NCI-H187 treated with DMSO at 0.1 percent for 48 hours (cell line): ENCODE data around the gene SLC50A1.
"Not testable (repeated sequence)": the region's sequence is repeated elsewhere in the genome, so short reads cannot be mapped to it uniquely, and the experiment has no call there.

ENCODE experiments used
- DNase-seq: peaks from one replicate; lab custom pipeline; 2025; lab: John Stamatoyannopoulos, UW

Gene SLC50A1

GRCh38 chr1:155116113-155116764 is 19.4 kb upstream of the SLC50A1 start:
- DNase-seq = no peak

GRCh38 chr1:155117610-155118009 is 18.0 kb upstream of the SLC50A1 start:
- peak; percentile 55 for DNase-seq

DNA sequence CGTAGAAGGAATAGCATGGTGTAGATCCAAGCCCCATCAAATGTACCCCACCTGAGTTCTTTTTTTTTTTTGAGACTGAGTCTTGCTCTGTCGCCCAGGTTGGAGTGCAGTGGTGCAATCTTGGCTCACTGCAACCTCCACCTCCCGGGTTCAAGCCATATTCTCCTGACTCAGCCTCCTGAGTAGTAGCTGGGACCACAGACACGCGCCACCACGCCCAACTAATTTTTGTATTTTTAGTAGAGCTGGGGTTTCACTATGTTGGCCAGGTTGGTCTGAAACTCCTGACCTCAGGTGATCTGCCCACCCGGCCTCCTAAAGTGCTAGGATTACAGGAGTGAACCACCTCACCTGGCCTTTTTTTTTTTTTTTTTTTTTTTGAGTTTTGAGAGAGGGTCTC is 17.6 kb upstream of the SLC50A1 start:
- DNase-seq = not testable (repeated sequence)

DNA sequence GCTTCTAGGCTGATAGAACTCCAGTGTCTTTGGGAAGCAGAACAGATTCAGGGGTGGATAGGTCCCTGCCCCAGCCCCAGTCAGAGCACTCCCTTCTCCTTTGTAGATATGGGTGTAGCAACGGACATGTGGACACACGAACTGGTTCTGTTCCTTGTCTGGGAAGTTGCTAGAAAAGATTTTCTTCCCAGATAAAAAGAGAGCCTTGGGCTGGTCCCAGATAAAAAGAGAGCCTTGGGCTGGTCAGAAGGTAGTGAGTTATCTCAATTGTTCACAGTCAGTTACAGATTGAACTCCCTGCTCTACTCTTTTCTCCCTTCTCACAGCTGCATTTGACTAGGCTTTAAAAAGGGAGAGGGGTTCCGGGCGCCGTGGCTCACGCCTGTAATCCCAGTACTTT is 15.4 kb upstream of the SLC50A1 start:
- DNase-seq = no peak

DNA sequence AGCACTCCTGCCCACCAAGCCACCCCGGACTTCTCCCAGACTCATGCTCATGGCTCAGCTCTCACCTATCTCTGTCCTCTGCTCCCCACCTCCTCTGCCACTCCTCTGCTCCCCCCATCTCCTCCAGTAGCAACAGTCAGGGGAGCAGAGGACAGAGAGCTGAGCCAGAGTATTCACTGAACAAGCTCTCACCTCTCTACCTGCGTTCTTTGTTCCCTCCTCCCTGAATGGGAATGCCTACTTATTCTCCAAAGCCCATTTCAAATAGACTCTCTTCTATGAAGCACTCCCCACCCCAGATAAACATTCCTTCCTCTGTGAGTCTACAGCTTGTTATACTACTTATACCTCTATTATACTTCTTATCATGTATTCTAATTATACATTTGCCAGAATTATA is 14.4 kb upstream of the SLC50A1 start:
- DNase-seq = no peak

DNA sequence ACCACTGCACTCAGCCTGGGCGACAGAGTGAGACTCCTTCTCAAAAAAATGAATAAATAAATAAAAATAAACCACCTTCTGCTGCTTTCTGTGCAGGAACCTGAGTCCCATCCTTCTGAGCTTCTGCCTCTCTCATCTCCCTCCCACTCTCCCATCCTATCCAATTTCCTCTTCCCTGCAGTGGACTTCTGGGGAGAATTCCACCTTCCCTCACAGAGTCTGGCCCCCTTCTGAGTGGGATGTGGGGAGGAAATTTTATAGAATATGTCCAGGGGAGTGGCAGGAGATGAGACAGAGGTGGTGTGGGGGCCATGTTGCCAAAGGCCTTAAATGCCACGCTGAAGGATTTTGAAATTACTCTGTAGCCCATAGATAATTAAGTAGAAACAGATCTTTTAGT is 13.3 kb upstream of the SLC50A1 start:
- no peak for DNase-seq

DNA sequence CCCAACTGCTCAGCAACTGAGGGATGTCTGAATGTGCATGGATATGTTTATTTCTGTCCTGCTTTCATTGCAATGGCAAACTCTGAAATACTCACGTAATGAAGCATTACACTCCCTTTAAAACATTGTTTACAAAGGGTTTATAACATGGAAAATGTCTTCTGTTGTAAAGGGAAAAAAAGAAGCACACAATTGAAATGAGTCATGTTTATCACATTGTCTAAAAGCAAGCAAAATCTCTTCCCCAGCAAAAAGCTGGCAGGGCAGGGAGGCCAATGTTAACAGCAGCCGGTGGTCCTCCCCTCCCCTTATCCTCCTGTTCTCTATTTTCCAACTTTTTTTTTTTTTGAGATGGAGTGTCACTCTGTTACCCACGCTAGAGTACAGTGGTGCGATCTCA is 11.9 kb upstream of the SLC50A1 start:
- DNase-seq = no peak

GRCh38 chr1:155124503-155125463 is 10.9 kb upstream of the SLC50A1 start:
- no peak for DNase-seq

DNA sequence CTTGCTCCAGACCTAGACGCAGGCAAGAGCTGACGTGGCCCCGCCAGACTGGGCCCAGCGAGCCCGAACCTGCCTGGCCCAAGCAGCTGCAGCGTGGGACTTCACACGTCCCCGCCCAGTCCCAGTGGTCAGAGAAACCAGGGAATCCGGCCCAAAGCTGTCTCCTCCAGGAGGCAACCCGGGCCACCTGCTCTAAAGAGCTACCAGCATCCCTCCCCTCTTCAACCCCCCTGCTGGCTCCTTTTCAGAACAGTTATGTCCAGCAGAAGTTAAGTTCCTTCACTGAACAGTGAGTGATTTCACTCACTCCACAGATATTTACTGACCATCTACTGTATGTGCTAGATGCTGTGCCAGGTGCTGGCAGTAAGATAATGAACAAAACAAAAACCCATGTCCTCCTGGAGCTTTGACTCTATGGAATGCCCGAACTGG is 10.1 kb upstream of the SLC50A1 start:
- DNase-seq = no peak

- no peak for DNase-seq
Measured at GRCh38 chr1:155125946-155126555, 9.6 kb upstream of the SLC50A1 start.

DNA sequence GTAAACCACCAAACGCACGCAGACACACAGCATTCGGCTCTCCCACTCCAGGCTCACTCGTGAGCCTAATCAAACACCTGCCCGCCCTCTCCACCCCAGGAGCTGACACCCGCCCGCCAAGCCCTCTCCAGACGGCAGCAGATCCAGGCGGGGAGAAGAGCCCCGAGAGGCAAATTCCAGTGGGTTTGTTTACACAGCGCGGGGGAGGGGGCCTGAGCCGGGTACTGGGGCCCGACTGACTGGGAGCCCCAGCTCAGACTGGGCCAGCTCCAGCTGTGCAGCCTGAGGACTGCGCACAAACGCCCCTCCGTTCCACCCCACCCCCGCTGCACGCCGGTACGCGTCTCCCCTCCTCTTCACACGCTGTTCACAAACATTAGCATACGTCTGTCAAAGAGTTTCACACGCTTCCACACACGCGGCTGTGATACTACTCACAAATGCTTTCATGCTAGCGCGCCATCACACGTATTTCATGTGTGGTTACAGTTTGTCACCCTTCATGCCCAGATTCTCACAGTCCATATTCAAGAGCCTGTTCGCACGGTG is 9.0 kb upstream of the SLC50A1 start:
- no peak for DNase-seq

GRCh38 chr1:155127105-155127966 is 8.3 kb upstream of the SLC50A1 start, which contains the start of gene EFNA1:
TSS of gene EFNA1 (plus strand) at chr1:155127876. CDS start at chr1:155127978, 102 bp downstream.
- no peak for DNase-seq

GRCh38 chr1:155127967-155128754 is 7.5 kb upstream of the SLC50A1 start:
- no peak for DNase-seq

DNA sequence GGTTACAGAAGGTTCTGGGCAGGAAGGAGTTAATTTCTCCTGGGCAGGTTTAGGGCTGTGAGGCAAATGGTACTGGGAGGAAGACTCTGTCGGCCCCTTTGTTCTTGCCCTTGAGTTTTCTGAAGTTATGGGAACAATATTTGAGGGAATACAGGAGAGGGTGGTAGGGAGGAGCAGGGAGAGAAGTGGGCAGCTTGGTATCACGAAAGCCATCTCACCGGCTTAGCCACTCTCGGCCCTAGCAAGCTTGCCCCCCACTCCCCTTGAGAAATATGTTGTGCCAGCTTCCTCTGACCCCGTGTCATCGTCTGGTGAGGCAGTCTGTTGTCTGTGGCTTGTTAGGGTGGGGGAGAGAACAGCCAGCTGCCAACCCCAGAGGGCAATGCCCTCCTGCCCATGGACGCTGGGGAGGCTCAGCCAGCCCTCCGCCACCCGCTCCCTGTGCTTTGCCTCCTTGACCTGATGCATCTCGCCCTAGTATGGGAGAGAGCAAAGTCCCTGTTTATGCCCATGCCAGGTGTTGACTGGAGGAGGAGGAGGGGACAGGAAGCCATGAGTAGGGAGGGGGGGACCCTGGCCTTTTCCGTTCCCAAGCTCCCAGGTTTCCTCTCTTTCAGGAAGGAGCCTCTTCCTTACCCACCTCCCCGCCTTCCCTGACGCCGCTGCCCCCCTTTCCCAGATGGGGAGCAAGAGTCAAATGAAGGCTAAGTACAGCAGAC is 6.7 kb upstream of the SLC50A1 start:
- DNase-seq = no peak

DNA sequence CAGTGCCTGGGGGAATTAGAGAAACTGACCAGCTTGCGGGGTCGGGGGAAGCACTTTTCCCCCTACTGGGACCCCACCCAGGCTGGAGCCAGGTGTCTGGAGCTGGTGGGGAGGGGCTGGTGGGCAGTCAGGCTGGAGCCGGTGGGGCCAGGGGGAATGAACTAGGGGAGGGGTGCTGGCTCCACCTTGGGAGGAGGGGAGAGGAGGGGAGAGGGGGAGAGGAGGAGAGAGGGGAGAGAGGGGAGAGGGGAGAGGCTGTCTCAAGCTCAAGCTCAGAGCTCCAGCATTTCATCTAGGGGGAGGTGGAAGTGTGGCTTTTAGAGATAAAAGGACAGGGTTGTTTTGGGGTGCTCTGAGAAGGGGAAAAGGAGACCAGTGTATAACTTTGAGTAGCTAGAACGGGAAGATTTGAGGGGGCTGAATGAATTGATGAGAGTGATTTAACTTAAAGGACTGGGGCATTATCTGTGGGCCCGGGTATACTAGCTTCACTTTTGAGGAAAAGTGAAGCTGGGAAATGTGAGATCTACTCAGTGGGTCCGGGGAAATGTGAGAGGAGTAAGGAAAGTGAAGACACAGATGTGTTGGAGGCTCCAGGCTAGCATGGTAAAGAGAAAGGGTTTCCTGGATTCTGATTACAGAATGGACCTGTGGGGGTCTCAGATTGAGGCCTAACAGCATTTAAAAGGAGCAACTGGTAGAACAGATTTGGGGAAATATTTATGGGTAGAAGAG is 5.2 kb upstream of the SLC50A1 start:
- no peak for DNase-seq

GRCh38 chr1:155131285-155131684 is 4.4 kb upstream of the SLC50A1 start:
- DNase-seq = no peak

DNA sequence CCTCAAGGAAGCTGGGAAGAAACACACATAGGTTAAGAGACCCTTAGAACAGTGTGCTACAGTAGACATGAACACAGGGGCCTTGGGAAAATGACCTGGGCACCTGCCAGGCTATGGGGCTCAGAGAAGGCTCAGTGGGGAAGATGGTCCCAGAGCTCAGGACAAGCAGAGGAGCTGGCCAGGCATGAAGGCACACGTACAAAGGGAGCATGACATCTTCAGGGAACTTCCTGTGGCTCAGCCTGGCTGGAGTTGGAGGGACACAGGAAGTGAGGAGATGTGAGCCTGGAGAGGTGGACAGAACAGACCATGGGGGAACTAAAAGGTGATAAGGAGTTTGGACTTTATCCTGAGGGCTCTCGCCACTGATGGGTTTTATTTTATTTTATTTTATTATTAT is 3.8 kb upstream of the SLC50A1 start:
- DNase-seq = no peak

- no peak for DNase-seq
Measured at GRCh38 chr1:155133799-155134281, 1.8 kb upstream of the SLC50A1 start.

DNA sequence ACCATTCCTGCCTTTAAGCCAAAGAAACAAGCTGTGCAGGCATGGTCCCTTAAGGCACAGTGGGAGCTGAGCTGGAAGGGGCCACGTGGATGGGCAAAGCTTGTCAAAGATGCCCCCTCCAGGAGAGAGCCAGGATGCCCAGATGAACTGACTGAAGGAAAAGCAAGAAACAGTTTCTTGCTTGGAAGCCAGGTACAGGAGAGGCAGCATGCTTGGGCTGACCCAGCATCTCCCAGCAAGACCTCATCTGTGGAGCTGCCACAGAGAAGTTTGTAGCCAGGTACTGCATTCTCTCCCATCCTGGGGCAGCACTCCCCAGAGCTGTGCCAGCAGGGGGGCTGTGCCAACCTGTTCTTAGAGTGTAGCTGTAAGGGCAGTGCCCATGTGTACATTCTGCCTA is 1.3 kb upstream of the SLC50A1 start:
- DNase-seq = no peak
